ENCODE results near the gene NDUFB6. TPM values are rescaled to one million over a fixed set of nuclear protein-coding genes. Genes with fewer than 3 reads are reported as not detected.

NDUFB6 gene
- total RNA-seq, 1 experiment from 2014 or later, result 46.9 TPM

GRCh38 chr9:32573821-32574220, 862 bp upstream of the NDUFB6 start:
- H3K27ac ChIP-seq, result no peak overlapping the region
- no peak for DNase-seq
- POLR2A ChIA-PET (ENCODE audit: unreplicated experiment), result interaction anchor here (0.6 kb wide), 1 partner anchor 47 kb away, joined by 4 read pairs; no protein-coding TSS in a partner anchor
- H3K4me2 ChIP-seq, result peak overlapping the region; percentile 93
- peaks cover 4% of the 10 kb centered on the region; the same call in 1 of the 2 replicates for H4K20me1 ChIP-seq (ENCODE audit: insufficient read depth)
- no peaks in the 10 kb centered on the region for H3K27me3 ChIP-seq (ENCODE audit: insufficient read depth, low read depth)
- peak overlapping the region; percentile 89; the same call in 1 of the 2 replicates for H3K4me3 ChIP-seq
- H2AFZ ChIP-seq, result peak overlapping the region; percentile 87
- H3K9me3 ChIP-seq (ENCODE audit: insufficient read depth, low read depth), result no peaks in the 10 kb centered on the region
- intact Hi-C loops (cut with micrococcal nuclease; ENCODE audit: unreplicated experiment), result loop anchor here (1.0 to 2.0 kb wide), 3 partner anchors 21 to 195 kb away; partner anchors contain the start of genes RIGI, SMIM27 and TOPORS
- H3K79me2 ChIP-seq (ENCODE audit: low read depth), result peaks cover 30% of the 10 kb centered on the region
- no peaks in the 10 kb centered on the region for H3K9me2 ChIP-seq (ENCODE audit: insufficient read depth)
- CTCF ChIA-PET, result interaction anchor here (0.6 to 1.6 kb wide), 2 partner anchors 47 to 53 kb away, joined by 3 to 7 read pairs; no protein-coding TSS in a partner anchor
- no peaks in the 10 kb centered on the region for H3K36me3 ChIP-seq (ENCODE audit: low read depth)
- BruUV-seq (replicated peaks), result no TSS peak
- peaks cover 18% of the 10 kb centered on the region for H3K4me1 ChIP-seq (replicated peaks; ENCODE audit: insufficient read depth)
- peaks cover 6% of the 10 kb centered on the region; the same call in 1 of the 2 replicates for H3F3A ChIP-seq (ENCODE audit: insufficient read depth, low read depth)
- TF ChIP-seq CTCF (conservative IDR thresholded peaks at IDR 0.05) (no peak), EZH2 (IDR thresholded peaks at IDR 0.05; ENCODE audit: low read depth) (no peak)

GRCh38 chr9:32571969-32572899, 725 bp downstream of the NDUFB6 start:
- H3K79me2 ChIP-seq (ENCODE audit: low read depth), result peaks cover 30% of the 10 kb centered on the region
- H3K9me3 ChIP-seq (ENCODE audit: insufficient read depth, low read depth), result no peaks in the 10 kb centered on the region
- no peaks in the 10 kb centered on the region for H3K27me3 ChIP-seq (ENCODE audit: insufficient read depth, low read depth)
- H3K27ac ChIP-seq, result peak overlapping the region; percentile 56
- peak overlapping the region; percentile 93 for H3K4me2 ChIP-seq
- DNase-seq, result peak; percentile 52 to 72
- H2AFZ ChIP-seq, result peak overlapping the region; percentile 87; the same call in 1 of the 2 replicates
- ChIA-PET CTCF (interaction anchor here (0.6 to 1.6 kb wide), 6 partner anchors 18 to 193 kb away, joined by 3 to 19 read pairs (median 3); partner anchors contain the start of gene ACO1), POLR2A (ENCODE audit: unreplicated experiment) (interaction anchor here (0.9 kb wide), 1 partner anchor 473 kb away, joined by 9 read pairs; no protein-coding TSS in a partner anchor)
- H3K4me3 ChIP-seq, result peak overlapping the region; percentile 89
- no peaks in the 10 kb centered on the region for H3K9me2 ChIP-seq (ENCODE audit: insufficient read depth)
- H4K20me1 ChIP-seq (ENCODE audit: insufficient read depth), result peaks cover 4% of the 10 kb centered on the region; the same call in 1 of the 2 replicates
- intact Hi-C loops (cut with micrococcal nuclease; ENCODE audit: unreplicated experiment), result loop anchor here (1.0 to 2.0 kb wide), 2 partner anchors 19 to 188 kb away; partner anchors contain the start of genes ACO1, SMIM27 and TOPORS
- TSS peak; percentile 70 for BruUV-seq (replicated peaks)
- H3F3A ChIP-seq (ENCODE audit: insufficient read depth, low read depth), result peaks cover 6% of the 10 kb centered on the region; the same call in 1 of the 2 replicates
- TF ChIP-seq CTCF (conservative IDR thresholded peaks at IDR 0.05), result peak; percentile 77
- no peak for TF ChIP-seq EZH2 (IDR thresholded peaks at IDR 0.05; ENCODE audit: low read depth)
- peaks cover 18% of the 10 kb centered on the region for H3K4me1 ChIP-seq (replicated peaks; ENCODE audit: insufficient read depth)
- H3K36me3 ChIP-seq (ENCODE audit: low read depth), result no peaks in the 10 kb centered on the region

GRCh38 chr9:32570262-32570661, 2.7 kb downstream of the NDUFB6 start:
- Histone ChIP-seq H3F3A (ENCODE audit: insufficient read depth, low read depth) (peaks cover 6% of the 10 kb centered on the region; the same call in 1 of the 2 replicates), H3K27ac (no peak overlapping the region), H3K79me2 (ENCODE audit: low read depth) (peaks cover 30% of the 10 kb centered on the region), H3K4me1 (replicated peaks; ENCODE audit: insufficient read depth) (peaks cover 18% of the 10 kb centered on the region), H3K4me2 (no peak overlapping the region; the same call in 1 of the 2 replicates), H4K20me1 (ENCODE audit: insufficient read depth) (peaks cover 4% of the 10 kb centered on the region; the same call in 1 of the 2 replicates), H3K9me3 (ENCODE audit: insufficient read depth, low read depth) (no peaks in the 10 kb centered on the region), H3K9me2 (ENCODE audit: insufficient read depth) (no peaks in the 10 kb centered on the region), H2AFZ (no peak overlapping the region), H3K36me3 (ENCODE audit: low read depth) (no peaks in the 10 kb centered on the region), H3K27me3 (ENCODE audit: insufficient read depth, low read depth) (no peaks in the 10 kb centered on the region), H3K4me3 (no peak overlapping the region)
- intact Hi-C loops (cut with micrococcal nuclease; ENCODE audit: unreplicated experiment), result no loop called here
- BruUV-seq (replicated peaks), result no TSS peak
- TF ChIP-seq CTCF (conservative IDR thresholded peaks at IDR 0.05) (no peak), EZH2 (IDR thresholded peaks at IDR 0.05; ENCODE audit: low read depth) (no peak)
- ChIA-PET POLR2A (ENCODE audit: unreplicated experiment) (no interaction called here), CTCF (no interaction called here)
- DNase-seq, result no peak

All from PC-9 (cell line).